IMR-90 (cell line): ENCODE data around the gene MAGEB17. TPM values are rescaled to one million over a fixed set of nuclear protein-coding genes. Genes with fewer than 3 reads are reported as not detected.

Experiments used
- ATAC-seq: fragments of 200-7000 bp; cut with Tn5 transposase; 2 replicates; pipeline ENCODE4 v1.9.1; 2020; ENCODE audit warnings: low read depth, mild to moderate bottlenecking, moderate library complexity
- BruUV-seq: library from RNA; stranded (reverse); fragments of 400-500 nt; replicated peaks from 2 replicates; lab custom pipeline; 2021; lab: Mats Ljungman, UMichigan
- CTCF ChIA-PET: fragments of 300-600 bp; formaldehyde crosslinking; extraction: SDS; loops from one replicate; lab custom pipeline; 2021; ENCODE audit warnings: antibody characterized with exemption; lab: Yijun Ruan, JAX
- POLR2A ChIA-PET: fragments of 300-600 bp; sonication (Branson Sonifier 250); formaldehyde crosslinking; loops from one replicate; lab custom pipeline; 2022; ENCODE audit warnings: antibody characterized with exemption; ENCODE audit not compliant: unreplicated experiment; lab: Charles Lee
- DNase-seq: peaks from one replicate; pipeline ENCODE4 v3.0.0; 2013
- H2AFZ ChIP-seq: replicated peaks from 2 replicates; pipeline ENCODE3; 2013; ENCODE audit warnings: low read length, mild to moderate bottlenecking; ENCODE audit not compliant: poor library complexity
- H2AK5ac ChIP-seq: 2 replicates; pipeline ENCODE4 v1.6.1; 2013; ENCODE audit warnings: low read depth, low read length, inconsistent platforms
- H2AK9ac ChIP-seq: replicated peaks from 2 replicates; pipeline ENCODE3; 2013; ENCODE audit warnings: mild to moderate bottlenecking, low read depth, low read length, moderate library complexity; ENCODE audit not compliant: poor library complexity
- H2BK120ac ChIP-seq: 2 replicates; pipeline ENCODE4 v1.6.1; 2013; ENCODE audit warnings: low read depth, low read length, inconsistent platforms
- H2BK15ac ChIP-seq: 3 replicates; pipeline ENCODE4 v1.6.1; 2013; ENCODE audit warnings: low read depth, low read length, inconsistent platforms
- H2BK20ac ChIP-seq: 2 replicates; pipeline ENCODE4 v1.6.1; 2013; ENCODE audit warnings: low read depth, mild to moderate bottlenecking, inconsistent platforms, low read length, moderate library complexity
- H2BK5ac ChIP-seq: 2 replicates; pipeline ENCODE4 v1.6.1; 2013; ENCODE audit warnings: mild to moderate bottlenecking, low read depth, low read length, inconsistent platforms; ENCODE audit not compliant: poor library complexity, severe bottlenecking
- H3K14ac ChIP-seq: replicated peaks from 2 replicates; pipeline ENCODE4 v1.6.1; 2013; ENCODE audit warnings: low read depth, low read length, inconsistent platforms
- H3K18ac ChIP-seq: 2 replicates; pipeline ENCODE4 v1.6.1; 2013; ENCODE audit warnings: low read depth, low read length, control low read depth
- H3K23ac ChIP-seq: 2 replicates; pipeline ENCODE4 v1.6.1; 2013; ENCODE audit warnings: low read depth, low read length, inconsistent platforms
- H3K27ac ChIP-seq: 2 replicates; pipeline ENCODE4 v1.5.1; 2013; ENCODE audit warnings: mild to moderate bottlenecking, control low read depth, low read length; ENCODE audit not compliant: insufficient read depth
- H3K27me3 ChIP-seq: 2 replicates; pipeline ENCODE4 v1.6.1; 2013; ENCODE audit warnings: low read length; ENCODE audit not compliant: control insufficient read depth, insufficient read depth
- H3K36me3 ChIP-seq: 2 replicates; pipeline ENCODE4 v1.6.1; 2013; ENCODE audit warnings: low read length, mixed read lengths; ENCODE audit not compliant: control insufficient read depth, insufficient read depth
- H3K4ac ChIP-seq: 2 replicates; pipeline ENCODE4 v1.6.1; 2013; ENCODE audit warnings: low read depth, low read length, inconsistent platforms
- H3K4me1 ChIP-seq: 2 replicates; pipeline ENCODE4 v1.6.1; 2013; ENCODE audit warnings: low read length, mixed read lengths; ENCODE audit not compliant: control insufficient read depth, insufficient read depth
- H3K4me2 ChIP-seq: 2 replicates; pipeline ENCODE4 v1.6.1; 2013; ENCODE audit warnings: low read depth, mild to moderate bottlenecking, control low read depth, low read length, moderate library complexity
- H3K4me3 ChIP-seq: 2 replicates; pipeline ENCODE4 v1.5.1; 2013; ENCODE audit warnings: low read depth, mild to moderate bottlenecking, control low read depth, low read length, moderate library complexity; ENCODE audit not compliant: insufficient read depth
- H3K56ac ChIP-seq: 2 replicates; pipeline ENCODE4 v1.6.1; 2013; ENCODE audit warnings: low read length, inconsistent platforms; ENCODE audit not compliant: insufficient read depth; ENCODE audit errors: extremely low read depth
- H3K79me1 ChIP-seq, 2 experiments: 2 replicates each; pipeline ENCODE4 v1.6.1; 2013; ENCODE audit warnings: low read length in 2 of 2, inconsistent platforms in 1 of 2, low read depth in 1 of 2
- H3K9ac ChIP-seq: 2 replicates; pipeline ENCODE4 v1.6.1; 2013; ENCODE audit warnings: low read depth, low read length, control low read depth
- H3K9me1 ChIP-seq: 2 replicates; pipeline ENCODE4 v1.6.1; 2013; ENCODE audit warnings: low read length, inconsistent platforms; ENCODE audit not compliant: insufficient read depth
- H3K9me3 ChIP-seq: 2 replicates; pipeline ENCODE4 v1.6.1; 2013; ENCODE audit warnings: low read length; ENCODE audit not compliant: control insufficient read depth, insufficient read depth
- H4K20me1 ChIP-seq: 2 replicates; pipeline ENCODE4 v1.6.1; 2013; ENCODE audit warnings: low read length, inconsistent platforms; ENCODE audit not compliant: insufficient read depth
- H4K5ac ChIP-seq: 2 replicates; pipeline ENCODE4 v1.6.1; 2013; ENCODE audit warnings: mild to moderate bottlenecking, low read depth, low read length, control low read depth
- H4K8ac ChIP-seq, 2 experiments: 2 replicates each; pipeline ENCODE4 v1.6.1; 2013; ENCODE audit warnings: low read depth in 2 of 2, low read length in 2 of 2, control low read depth in 1 of 2, inconsistent platforms in 1 of 2
- H4K91ac ChIP-seq: 2 replicates; pipeline ENCODE4 v1.6.1; 2013; ENCODE audit warnings: low read depth, low read length, inconsistent platforms; ENCODE audit not compliant: insufficient read depth
- BHLHE40 ChIP-seq: fragments of 150-350 bp; IDR thresholded peaks from 2 replicates; pipeline ENCODE4 v1.6.1; 2016; ENCODE audit warnings: mild to moderate bottlenecking, low read depth, low read length
- CEBPB ChIP-seq: IDR thresholded peaks from 2 replicates; pipeline ENCODE4 v1.6.1; 2012; ENCODE audit warnings: low read depth, low read length, improper control_type of control experiment
- CHD1 ChIP-seq: IDR thresholded peaks from 2 replicates; pipeline ENCODE4 v1.6.1; 2012; ENCODE audit warnings: low read depth, low read length, improper control_type of control experiment
- CTCF ChIP-seq: conservative IDR thresholded peaks from 2 replicates; pipeline ENCODE4 v1.5.1; 2012; ENCODE audit warnings: mild to moderate bottlenecking, low read depth, low read length, improper control_type of control experiment
- ELK1 ChIP-seq: fragments of 150-350 bp; IDR thresholded peaks from 2 replicates; pipeline ENCODE4 v1.6.1; 2016; ENCODE audit warnings: low read depth, mild to moderate bottlenecking, low read length, moderate library complexity, borderline replicate concordance
- FOS ChIP-seq: fragments of 150-350 bp; IDR thresholded peaks from 2 replicates; pipeline ENCODE4 v1.6.1; 2016; ENCODE audit warnings: low read depth, low read length
- MAFK ChIP-seq: IDR thresholded peaks from 2 replicates; pipeline ENCODE4 v1.6.1; 2012; ENCODE audit warnings: low read depth, low read length, improper control_type of control experiment
- MAZ ChIP-seq: IDR thresholded peaks from 2 replicates; pipeline ENCODE4 v1.6.1; 2012; ENCODE audit warnings: low read depth, mild to moderate bottlenecking, low read length, improper control_type of control experiment, moderate library complexity, borderline replicate concordance
- MXI1 ChIP-seq: IDR thresholded peaks from 2 replicates; pipeline ENCODE4 v1.6.1; 2012; ENCODE audit warnings: low read depth, mild to moderate bottlenecking, low read length, moderate library complexity, borderline replicate concordance
- NFE2L2 ChIP-seq: fragments of 150-350 bp; IDR thresholded peaks from 2 replicates; pipeline ENCODE4 v1.6.1; 2016; ENCODE audit warnings: low read depth, mild to moderate bottlenecking, low read length
- POLR2A ChIP-seq: IDR thresholded peaks from 2 replicates; pipeline ENCODE4 v1.6.1; 2012; ENCODE audit warnings: mild to moderate bottlenecking, low read depth, low read length
- RAD21 ChIP-seq: IDR thresholded peaks from 2 replicates; pipeline ENCODE4 v1.6.1; 2012; ENCODE audit warnings: low read length, improper control_type of control experiment
- RCOR1 ChIP-seq: IDR thresholded peaks from 2 replicates; pipeline ENCODE4 v1.6.1; 2012; ENCODE audit warnings: mild to moderate bottlenecking, low read length, improper control_type of control experiment; ENCODE audit not compliant: insufficient replicate concordance
- RFX5 ChIP-seq: IDR thresholded peaks from 2 replicates; pipeline ENCODE4 v1.8.0; 2012; ENCODE audit warnings: low read depth, mild to moderate bottlenecking, low read length, moderate library complexity
- SMC3 ChIP-seq: fragments of 150-350 bp; IDR thresholded peaks from 2 replicates; pipeline ENCODE4 v1.6.1; 2016; ENCODE audit warnings: low read depth, mild to moderate bottlenecking, antibody characterized with exemption, low read length, moderate library complexity
- USF2 ChIP-seq: fragments of 150-350 bp; IDR thresholded peaks from 2 replicates; pipeline ENCODE4 v1.6.1; 2017; ENCODE audit warnings: mild to moderate bottlenecking, antibody characterized with exemption, low read length, low read depth
- WGBS, 2 experiments: methylation state at CpG; one replicate each; pipeline versions ENCODE4 v1.1.5 to v1.1.7; 2013; ENCODE audit warnings: missing lambda C conversion rate in 2 of 2; ENCODE audit not compliant: insufficient read length in 1 of 2; ENCODE audit errors: extremely low coverage in 2 of 2; 5-methylcytosine and 5-hydroxymethylcytosine counted together
- dilution Hi-C: fragments of 300-500 bp; cut with HindIII; formaldehyde crosslinking; loops from one replicate; pipeline ENCODE4 v1.14.3; 2018; ENCODE audit warnings: low sequenced_read_pairs; ENCODE audit not compliant: unreplicated experiment
- in situ Hi-C: fragments of 300-500 bp; cut with MboI; formaldehyde crosslinking; loops from 3 replicates; pipeline ENCODE4 v1.14.3; 2019; ENCODE audit warnings: low sequenced_read_pairs, inconsistent platforms, mixed read lengths
- intact Hi-C: fragments of 100-400 bp; cut with micrococcal nuclease; formaldehyde crosslinking; loops from 2 replicates; pipeline ENCODE4 v1.10.0; 2022
- polyA plus RNA-seq, 3 experiments: library from polyadenylated mRNA; depleted of rRNA; stranded (reverse); fragments of >200 nt; gene quantifications; 2 replicates each; pipeline ENCODE4 v1.2.3, GENCODE V29; 2012; ENCODE audit warnings: low replicate concordance in 1 of 3
- total RNA-seq: library from RNA; depleted of rRNA; stranded (reverse); fragments of >200 nt; gene quantifications from 2 replicates; pipeline ENCODE4 v1.2.3, GENCODE V29; 2012

MAGEB17 gene
- total and polyA plus RNA-seq, 2 of the 4 experiments (the other 2 are of a cell fraction) = under 0.01 to 0.34 TPM

GRCh38 chrX:16175329-16176061 is 8.2 kb downstream of the MAGEB17 start:
- CTCF ChIA-PET = no interaction called here
- ATAC-seq = no peak

More at GRCh38 chrX:16175329-16176061, 8.2 kb downstream of the MAGEB17 start:
- in situ Hi-C loops = no loop called here
- Histone ChIP-seq H2BK120ac (no peak overlapping the region), H4K91ac (no peak overlapping the region), H3K27me3 (no peaks in the 10 kb centered on the region), H3K79me1 (no peaks in the 10 kb centered on the region), H4K8ac (no peak overlapping the region), H3K23ac (no peak overlapping the region), H3K4me3 (no peak overlapping the region), H4K5ac (no peak overlapping the region), H3K4ac (no peak overlapping the region), H3K4me2 (no peak overlapping the region), H4K20me1 (no peaks in the 10 kb centered on the region), H2AK5ac (no peak overlapping the region), H2BK5ac (no peak overlapping the region), H3K9ac (no peak overlapping the region), H3K4me1 (no peaks in the 10 kb centered on the region), H2BK20ac (no peak overlapping the region), H3K9me1 (no peaks in the 10 kb centered on the region), H3K36me3 (no peaks in the 10 kb centered on the region), H2AK9ac (no peak overlapping the region), H3K56ac (no peak overlapping the region), H2AFZ (no peak overlapping the region), H3K14ac (no peak overlapping the region), H3K18ac (no peak overlapping the region), H3K9me3 (no peaks in the 10 kb centered on the region), H3K27ac (no peak overlapping the region), H2BK15ac (no peak overlapping the region)
- BruUV-seq = no TSS peak
- POLR2A ChIA-PET = no interaction called here
- intact Hi-C loops = no loop called here
- dilution Hi-C loops = no loop called here
- DNase-seq = no peak
- no CpG with 5 or more reads among the region's 3 CpGs for WGBS, 2 experiments
- no peak for TF ChIP-seq MXI1
- no peak for TF ChIP-seq CHD1
- no peak for TF ChIP-seq MAFK
- TF ChIP-seq ELK1 = no peak
- no peak for TF ChIP-seq POLR2A
- TF ChIP-seq MAZ = no peak
- TF ChIP-seq FOS = no peak
- TF ChIP-seq RAD21 = no peak
- no peak for TF ChIP-seq CEBPB
- TF ChIP-seq SMC3 = no peak
- TF ChIP-seq RCOR1 = no peak
- TF ChIP-seq NFE2L2 = no peak
- TF ChIP-seq BHLHE40 = no peak
- no peak for TF ChIP-seq RFX5
- TF ChIP-seq USF2 = no peak
- TF ChIP-seq CTCF = no peak
